Ureter (tissue), 1 donor: ENCODE results near the gene PSAT1. TPM values are rescaled to one million over a fixed set of nuclear protein-coding genes. Genes with fewer than 3 reads are reported as not detected.

ENCODE experiments used
- DNase-seq: peaks from one replicate; pipeline ENCODE4 v3.0.0-alpha.2; 2020; ENCODE audit warnings: low spot score
- total RNA-seq: library from RNA; stranded (reverse); gene quantifications from one replicate; pipeline ENCODE4 v1.2.4, GENCODE V29; 2023
- donor health status: DM: yes; HTN: yes; CAD: no.

Gene PSAT1
- total RNA-seq, 1 donor from 2014 or later: 139 TPM

DNA sequence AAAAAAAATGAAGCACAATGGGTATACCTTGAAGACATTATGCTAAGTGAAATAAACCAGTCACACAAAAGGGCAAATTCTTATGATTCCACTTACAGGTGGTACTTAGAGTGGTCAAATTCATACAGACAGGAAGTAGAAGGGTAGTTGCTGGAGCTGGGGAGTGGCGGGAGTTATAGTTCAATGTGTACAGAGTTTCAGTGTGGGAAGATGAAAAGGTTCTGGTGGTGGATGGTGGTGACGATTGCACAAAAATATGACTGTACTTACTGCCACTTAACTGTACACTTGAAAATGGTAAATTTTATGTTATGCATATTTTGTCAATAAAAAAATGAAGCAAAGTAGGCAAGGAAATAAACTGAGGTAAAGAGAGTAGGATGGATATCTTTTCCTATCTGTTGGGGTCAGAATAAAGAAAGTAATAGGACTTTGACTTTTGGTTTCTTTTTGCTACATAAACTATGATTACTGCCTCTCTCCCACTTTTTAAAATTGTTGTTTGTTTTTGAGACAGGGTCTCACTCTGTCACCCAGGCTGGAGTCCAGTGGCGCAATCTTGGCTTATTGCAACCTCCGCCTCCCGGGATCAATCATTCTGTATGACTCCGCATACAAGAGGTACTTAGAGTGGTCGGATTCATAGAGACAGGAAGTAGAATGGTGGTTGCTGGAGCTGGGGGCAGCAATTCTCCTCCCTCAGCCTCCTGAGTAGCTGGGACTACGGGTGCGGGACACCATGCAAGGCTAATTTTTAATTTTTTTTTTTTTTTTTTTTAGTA is 4.0 kb upstream of the PSAT1 start:
- no peak for DNase-seq

DNA sequence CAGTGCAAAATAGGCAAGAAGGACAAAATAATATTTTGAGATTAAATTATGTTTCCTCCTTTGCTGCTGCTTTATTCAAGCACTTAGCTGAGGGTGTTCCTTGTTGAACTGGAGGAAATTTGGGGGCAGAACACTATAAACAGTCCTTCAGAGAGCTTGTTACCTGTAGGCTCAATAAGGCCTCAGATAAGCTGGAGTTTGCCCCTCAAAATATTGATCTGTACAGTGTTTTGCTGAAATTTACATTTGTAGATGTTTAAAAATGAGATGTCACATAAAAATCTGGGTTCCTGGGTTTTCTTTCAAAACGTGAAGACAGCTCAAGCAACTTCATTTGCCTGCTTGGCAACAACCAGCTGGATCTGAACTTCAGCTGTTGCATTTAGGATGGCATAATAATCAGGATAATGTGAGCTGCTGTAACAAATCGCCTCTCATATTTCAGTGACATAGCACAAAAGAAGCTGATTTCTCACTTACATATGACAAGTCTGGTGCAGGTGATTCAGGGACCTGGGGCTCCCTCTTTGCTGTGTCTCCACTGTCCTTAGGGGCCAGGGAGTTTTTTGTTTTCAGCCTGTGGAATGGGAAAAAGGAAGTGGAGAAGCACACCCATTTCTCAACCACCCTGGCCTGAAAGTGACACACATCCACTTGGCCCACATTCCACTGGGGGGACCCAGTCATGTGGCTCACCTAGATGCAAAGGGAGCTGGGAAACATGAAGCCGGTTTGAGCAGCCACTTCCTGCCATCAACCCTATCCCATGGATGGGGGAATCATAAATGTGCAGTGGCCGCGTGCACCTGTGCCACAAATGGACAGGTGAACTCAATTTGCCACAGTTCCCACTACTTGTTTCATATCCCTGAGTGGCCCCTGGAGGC is 2.4 kb upstream of the PSAT1 start:
- DNase-seq: no peak

DNA sequence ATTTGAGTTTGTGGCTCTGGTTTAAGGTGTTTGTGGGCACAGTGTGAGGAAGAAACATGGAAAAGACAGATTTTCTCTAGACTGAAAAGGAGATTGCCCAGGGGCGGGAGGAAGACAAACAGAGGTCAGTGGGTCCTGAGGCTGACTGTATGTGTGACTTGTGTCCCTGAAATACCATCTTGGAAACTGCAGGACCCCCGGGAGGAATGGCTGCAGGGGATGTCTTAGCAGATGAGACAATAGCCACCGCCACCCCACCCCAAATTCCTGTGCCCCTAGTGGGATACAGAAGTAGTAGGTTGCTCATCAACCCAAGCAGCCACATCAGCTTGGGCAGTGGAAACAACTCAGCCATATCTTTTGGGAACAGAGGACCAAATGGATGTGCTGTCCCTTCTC is 1.7 kb upstream of the PSAT1 start:
- DNase-seq: no peak

DNA sequence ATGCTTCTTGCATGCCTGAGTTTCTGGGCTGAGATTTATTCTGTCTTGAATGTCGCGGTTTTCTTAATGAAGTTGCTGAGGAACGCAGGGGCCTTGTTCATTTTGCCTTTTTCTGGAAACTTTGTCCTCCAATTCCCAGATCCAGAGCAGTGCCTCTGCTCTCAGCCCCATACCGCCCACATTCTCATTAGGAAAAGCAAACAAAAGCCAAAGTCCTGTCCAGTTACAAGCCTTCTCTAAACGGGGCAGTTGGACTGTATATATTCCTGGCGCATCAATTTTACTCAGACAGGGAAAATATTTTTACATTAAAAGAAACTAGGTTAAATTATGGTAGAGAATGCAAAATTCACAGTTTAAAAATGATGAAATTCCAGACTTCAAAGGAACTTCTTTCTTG is 1.2 kb upstream of the PSAT1 start:
- DNase-seq: no peak

DNA sequence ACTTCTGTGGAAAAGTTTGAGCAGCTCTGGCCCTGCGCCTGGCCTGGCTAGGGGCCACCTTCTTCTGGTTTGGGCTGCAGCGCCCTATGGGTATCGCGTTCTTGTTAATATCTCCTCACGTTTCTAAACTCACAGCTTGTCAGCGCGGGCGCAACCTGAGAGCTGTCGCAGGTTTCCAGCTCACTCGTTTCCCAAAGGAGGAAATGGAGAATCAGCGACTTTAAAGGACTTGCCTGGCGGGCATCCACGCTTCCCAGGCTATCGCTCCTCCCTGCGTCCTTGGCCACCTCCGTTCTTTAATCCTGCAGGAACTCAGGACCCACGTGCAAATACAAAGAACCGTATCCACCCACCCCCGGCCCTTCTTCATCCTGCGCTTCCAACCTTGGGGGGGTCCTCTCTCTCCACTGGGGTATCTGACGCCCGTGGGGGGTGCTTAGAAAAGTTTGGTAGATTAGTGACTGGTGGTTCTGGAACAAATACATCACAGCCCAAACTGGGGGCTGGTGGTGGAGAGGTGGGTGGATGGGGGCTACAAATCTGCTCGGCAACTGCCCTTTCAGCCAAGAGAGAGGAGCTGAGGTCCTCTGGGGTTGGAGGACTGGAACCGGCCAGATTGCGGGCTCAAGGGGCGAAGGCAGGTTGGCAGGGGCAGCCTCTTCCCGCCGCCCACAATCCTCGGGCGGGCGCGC is 578 bp upstream of the PSAT1 start:
- peak; percentile 46 for DNase-seq

DNA sequence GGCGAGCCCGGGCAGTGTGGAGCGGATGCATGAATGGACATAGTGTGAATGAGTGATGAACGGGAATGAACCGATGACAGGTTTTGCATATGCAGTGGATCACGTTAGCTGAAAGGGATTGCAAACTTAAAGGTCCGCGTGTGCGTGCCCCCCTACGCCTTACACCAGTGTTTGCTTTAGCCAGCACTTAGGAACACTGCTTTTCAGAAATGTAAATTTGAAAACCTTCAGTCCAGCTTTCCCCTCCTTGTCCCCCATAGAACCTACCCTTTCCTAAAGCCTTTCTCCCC is 692 bp downstream of the PSAT1 start:
- DNase-seq: no peak

DNA sequence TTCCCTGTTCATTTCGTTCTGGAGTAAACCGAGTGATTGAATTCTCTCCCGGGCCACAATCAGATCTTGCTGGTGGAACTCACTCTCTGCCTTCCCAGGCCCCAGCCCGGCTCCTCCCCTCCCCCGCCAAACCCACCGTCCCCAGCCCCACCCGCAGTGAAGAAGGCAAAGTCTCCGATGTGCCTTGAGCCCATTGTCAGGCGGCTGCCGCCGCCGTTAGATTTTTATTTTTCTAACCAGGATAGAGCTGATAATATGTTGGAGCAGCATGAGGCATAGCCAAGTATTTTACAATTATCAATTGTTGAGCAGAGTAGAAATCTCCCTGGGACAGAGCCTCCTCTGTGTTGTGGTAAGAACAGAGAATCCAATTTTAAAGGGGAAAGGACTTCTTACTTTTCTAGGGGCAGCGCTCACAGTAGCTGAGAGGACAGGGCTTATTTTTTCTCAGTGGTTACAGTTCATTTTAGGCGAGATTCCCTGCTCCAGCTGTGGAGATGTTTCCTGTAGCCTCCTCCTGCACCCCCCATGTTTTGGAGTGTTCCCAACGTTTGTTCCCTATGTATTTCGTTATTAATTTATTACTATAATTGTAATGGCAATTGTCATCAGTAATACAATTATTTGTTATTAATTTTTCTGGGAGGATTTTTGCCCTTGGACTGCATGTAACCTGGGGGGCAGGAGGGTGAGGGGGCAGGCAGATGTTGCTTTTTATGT is 1.3 kb downstream of the PSAT1 start:
- no peak for DNase-seq

DNA sequence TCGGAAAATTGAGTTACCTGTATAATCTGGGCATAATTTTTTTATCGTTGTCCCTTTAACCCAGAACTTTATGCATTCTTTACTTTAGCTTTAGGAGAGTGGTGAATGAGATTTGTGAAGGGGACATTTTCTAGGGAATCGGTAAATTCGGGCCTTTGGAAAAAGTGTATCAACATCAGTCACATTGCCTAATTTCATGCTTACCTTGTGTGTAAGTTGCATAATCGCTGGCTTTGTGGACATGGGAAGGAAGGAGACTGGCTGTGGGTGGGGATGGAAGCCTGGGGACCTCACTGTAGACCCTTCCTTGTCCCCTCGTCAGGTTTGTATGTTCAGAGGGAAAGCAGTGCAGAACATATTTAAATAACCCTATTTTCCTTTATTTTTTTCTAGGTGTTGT is 3.3 kb downstream of the PSAT1 start:
- DNase-seq: no peak

DNA sequence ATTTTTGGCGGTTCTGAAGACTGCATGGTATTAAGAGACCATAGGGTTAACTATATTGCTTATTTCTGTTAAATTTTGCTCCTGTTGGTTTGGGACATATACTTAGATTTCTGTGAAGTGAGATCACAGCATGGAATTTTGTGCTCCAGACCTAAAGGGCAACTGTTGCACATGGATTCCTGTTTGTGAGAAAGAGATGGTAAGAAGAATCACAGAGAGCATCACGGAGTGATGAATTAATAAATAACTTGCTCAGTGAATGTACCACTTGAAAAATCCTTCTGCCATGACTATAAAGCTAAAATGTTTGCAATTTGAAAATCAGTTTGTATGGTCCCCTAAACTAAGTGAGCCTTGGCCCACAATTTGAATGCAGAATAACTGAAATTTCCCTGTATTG is 4.5 kb downstream of the PSAT1 start:
- DNase-seq: no peak

DNA sequence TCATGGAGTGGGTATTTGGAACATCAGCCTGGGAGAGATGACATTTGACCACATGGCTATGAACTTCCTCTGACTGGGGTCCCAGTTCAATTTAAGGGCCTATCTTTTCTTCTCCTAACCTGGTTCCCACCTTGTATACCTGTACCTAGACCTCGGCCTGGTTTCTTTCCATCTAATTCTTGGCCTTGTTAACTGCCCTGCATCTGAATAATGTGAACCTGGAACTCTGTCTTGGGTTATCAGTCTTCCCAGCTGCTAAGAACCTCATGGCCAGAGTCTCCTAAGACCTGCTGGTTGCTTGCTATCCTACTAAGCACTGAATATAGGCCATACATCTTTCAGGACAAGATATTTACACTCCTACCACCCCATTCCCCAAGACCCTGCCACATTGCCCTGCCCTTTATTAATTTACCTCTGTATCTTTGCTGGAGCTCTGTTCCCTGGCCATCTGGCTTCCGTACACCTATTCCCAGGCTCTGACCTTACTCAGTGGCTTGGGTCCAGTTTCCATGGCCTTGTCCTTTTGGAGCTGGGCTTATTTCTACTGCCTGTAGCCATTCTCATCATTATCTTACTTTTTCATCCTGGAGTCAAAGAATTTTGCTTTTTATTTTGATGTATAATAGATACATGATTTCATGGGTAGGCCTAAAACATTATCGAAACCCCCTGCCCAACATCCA is 6.6 kb downstream of the PSAT1 start:
- DNase-seq: no peak

DNA sequence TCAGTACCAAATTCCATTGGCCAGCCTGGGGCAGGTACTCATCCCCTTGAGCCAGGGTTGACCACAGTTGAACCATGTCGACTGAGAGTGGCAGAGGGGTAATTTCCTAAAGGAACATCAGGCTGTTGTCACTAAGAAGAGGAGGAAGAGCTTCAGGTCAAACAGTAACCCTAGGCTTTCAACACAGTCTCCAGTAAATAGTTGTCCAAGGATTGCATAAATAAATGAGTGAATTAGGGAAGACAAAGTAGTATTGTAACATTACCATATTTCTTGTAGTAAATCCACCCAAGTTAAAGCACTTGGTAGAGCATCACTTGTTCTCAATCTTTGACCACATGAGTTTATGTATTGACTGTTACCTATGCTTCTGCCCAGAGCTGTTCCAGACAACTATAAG is 7.4 kb downstream of the PSAT1 start:
- no peak for DNase-seq

DNA sequence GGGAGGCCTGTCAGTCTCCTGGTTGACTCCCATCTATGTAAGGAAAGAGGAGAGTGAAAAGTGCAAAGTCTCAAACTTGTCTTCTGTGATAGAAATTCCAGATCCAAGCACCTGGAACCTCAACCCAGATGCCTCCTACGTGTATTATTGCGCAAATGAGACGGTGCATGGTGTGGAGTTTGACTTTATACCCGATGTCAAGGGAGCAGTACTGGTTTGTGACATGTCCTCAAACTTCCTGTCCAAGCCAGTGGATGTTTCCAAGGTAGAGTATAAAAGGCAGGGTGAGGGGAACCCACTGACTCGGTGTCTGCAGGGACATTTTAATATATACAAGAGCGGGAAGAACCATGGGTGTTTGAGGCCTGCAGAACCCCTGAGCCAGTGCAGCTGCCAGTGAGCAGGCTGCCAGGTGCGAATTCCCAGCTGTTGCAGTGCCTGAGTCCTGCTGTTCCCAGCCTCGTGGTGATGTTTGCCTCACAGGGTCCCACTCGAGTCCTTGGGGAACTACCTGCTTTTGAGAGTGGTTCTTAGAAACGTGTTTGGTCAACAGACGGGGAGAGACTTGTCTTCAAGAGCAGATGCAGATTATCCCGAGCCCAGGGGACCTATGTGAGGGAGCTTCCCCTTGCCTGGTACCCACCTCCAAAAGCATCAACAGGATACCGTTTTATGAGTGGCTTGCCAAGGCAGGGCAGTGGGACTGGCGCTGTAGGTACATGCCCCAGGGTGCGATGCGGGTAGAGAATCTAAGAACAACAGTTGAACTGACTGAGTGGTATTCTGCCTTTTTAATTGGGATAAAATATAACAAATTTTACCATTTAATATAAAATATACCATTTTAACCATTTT is 9.5 kb downstream of the PSAT1 start:
- no peak for DNase-seq

DNA sequence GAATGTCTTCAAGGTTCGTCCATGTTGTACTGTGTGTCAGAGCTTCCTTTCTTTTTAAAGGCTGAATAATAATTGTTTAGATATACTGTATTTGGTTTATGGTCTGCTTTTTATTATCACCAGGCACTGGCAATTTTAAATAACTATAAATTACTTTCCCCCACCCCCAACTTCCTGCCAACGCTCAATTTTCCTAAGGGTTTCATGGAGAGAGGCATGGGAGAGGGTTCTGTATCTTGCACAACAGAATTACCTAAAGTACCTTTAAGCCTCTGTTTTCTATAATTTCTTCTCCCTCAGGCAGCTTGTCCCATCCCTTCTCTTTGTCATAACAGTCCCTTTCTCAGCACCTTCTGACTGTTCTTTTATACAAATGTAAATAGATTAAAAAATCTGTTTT is 10.4 kb downstream of the PSAT1 start:
- DNase-seq: no peak

DNA sequence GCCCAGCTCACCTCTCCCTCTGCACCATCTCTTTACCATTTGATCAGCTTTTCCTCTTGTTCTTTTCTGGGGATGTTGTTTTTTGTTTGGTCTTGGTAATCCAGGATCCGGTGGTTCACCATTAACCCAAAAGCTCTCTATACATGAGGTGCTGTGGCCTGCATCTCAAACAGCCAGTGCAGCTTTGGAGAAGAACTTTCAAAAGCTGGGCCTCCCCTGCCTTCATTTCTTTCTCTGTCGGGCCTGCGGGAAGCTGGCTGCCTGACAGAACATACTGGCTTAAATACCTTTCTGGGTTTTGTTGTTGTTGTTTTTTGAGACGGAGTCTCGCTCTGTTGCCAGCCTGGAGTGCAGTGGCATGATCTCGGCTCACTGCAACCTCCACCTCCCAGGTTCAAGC is 12.1 kb downstream of the PSAT1 start:
- no peak for DNase-seq

DNA sequence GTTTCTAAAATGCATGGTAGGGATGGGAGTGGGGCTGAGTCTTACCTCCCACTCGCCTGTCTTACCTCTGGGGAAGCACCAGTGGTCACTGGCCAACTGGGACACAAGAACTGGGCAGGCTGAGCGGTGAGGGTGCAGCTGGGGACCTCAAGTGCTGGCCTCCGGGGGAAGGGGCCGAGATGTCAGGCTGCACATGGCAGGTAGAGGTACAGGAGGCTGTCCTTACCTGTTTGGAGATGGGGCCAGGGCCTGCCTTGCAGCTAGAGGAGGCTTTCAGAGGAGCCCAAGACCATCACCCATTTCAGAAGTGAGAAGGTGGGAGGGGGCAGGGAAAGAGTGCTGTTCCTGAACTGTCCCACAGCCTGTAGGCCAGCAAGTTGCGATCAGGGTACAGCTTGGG is 14.2 kb downstream of the PSAT1 start:
- DNase-seq: no peak

DNA sequence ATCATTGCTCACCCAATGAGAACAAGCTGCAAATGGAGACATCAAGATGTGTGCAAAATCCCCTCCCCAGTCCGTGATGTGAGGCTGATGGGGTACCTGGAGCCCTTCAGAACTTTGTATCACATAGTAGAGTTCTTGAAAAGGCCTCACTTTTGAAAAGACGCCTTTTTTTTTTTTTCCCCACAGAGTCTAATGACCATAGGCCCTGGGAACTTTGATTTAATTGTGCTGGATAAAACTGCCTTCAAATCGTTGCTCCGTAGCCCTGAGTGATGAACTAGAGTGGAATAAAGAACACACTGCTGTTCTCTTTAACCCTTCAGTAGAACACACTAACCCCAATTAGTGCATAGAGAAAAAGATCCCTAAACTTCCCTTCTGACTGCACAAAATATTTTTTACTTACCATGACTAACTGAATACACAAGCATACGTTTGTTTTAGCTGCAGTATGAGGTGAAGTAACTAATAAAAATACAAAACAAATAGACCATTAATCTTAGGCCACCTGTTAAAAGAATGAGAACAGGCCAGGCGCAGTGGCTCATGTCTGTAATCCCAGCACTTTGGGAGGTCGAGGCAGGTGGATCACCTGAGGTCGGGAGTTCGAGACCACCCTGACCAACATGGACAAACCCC is 15.1 kb downstream of the PSAT1 start:
- DNase-seq: no peak

DNA sequence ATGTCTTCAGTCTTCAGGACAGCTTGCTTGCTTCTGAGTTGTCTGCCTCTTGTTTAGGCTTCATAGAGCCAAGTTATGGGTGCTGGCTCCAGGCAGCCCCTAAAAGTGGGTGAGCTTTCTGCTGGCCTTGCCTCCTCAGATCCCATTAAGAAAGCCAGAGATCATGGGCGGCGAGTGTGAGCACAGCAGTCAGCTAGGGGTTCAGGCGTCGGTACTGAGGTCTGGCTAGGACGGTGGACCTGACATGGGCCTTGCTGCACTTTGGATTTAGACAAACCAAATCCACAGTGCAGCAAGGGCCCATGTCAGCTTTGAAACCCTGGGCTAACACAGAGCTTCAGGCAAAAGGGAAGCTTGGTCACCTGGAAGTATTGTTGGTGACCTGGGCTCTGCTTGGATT is 17.6 kb downstream of the PSAT1 start:
- no peak for DNase-seq

DNA sequence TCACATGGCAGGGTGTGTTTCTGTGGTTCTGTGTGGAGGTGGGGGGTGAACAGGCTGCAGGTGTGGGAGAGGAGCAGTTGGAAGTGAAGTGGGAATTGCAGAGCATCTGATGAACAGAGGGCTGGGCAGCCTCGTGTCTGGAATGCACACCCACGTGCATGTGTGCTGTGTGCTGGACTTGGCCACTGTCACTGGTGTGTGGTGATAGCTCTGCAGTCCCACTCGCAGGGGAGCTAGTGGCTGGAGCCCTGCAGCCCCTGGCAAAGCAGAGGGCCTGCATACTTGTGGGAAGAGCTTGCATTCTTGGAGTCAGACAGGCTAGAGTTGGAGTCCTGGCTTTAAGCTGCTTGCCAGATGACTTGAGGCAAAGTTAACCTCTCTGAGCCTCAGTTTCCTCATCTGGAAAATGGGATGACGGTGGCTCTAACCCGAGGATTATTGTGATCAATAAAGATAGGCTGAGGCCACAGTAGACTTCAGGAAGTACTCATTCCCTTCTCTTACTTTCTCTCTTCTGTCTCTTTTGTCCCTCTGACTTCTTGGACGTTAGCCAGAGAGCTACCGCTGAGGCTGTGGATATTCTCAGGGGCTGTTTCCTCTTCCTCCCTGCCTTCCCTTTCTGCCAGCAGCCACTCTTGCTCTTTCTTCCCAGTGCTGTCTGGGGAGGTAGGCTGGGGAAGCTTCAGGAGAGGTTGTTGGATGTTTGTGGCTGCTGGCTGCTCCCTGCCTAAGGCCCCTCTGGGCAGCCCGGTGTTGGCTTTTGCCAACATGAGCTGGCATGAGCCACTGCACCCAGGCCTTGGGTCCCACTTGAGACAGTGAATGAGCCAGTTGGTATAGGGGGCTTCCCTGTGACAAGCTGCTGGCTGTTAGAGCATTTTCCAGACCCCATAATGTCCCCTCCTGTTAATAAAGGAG is 18.3 kb downstream of the PSAT1 start:
- no peak for DNase-seq
